HG03280 (cell line): ENCODE results near the gene LDLRAD3.

Source experiments
- ATAC-seq: cut with Tn5 transposase; IDR thresholded peaks from one replicate; pipeline ENCODE4 v1.9.1; 2021; ENCODE audit warnings: mild to moderate bottlenecking, moderate library complexity; ENCODE audit not compliant: unreplicated experiment

LDLRAD3 gene

DNA sequence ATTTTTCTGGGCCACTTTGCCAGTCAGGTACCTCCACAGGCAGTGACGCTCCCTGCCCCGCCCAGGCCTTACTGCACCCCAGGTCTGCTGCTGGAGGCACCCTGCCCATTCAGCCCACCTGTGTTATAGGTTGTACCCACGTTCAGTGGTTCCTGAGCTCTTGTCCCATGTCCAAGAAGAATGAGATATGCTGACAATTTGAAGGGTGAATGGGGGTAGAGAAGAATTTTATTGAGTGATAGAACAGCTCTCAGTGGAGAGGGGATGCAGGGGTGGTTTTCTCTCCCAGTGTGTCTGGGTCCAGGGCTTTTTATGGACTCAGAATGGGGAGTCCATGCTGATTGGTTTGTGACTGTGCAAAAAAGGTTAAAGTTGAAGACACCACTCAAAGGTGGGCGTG lies 149.7 kb downstream of the LDLRAD3 start:
- no peak for ATAC-seq

DNA sequence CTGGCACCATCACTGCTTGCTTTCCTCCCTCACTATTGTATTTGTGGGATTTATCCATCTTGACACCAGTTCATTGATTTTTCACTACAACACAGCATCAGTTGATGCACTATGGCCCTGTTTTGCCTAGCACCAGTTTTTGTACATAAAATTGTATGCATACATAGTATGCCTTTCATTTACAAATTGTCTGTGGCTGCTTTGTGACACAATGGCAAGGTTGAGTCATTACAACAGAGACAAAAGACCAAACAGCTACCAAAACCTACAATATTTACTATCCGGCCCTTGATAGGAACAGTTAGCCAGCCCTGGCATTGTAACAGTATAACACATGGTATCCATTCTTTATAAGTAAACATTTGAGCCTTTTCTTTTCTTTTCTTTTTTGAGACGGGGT lies 150.3 kb downstream of the LDLRAD3 start:
- ATAC-seq = no peak

DNA sequence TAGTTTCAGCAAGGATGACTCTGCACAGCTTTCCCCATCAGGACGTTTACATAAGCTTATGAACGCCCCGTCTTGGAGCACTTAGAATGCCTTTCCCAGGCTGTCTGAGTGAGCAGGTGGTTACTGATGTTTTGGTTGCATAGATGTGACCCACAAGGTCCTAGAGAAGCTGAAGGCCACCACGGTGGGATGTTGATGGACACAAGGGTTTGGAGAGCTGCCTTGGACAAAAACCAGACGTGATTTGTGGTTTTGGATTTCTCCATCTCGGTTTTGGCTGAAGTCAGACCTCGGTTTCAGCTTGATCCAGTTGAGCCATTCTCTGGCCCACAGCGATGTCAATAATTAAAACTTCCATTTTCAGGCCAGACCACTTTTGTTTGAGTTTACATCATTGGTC lies 151.9 kb downstream of the LDLRAD3 start:
- ATAC-seq = no peak

DNA sequence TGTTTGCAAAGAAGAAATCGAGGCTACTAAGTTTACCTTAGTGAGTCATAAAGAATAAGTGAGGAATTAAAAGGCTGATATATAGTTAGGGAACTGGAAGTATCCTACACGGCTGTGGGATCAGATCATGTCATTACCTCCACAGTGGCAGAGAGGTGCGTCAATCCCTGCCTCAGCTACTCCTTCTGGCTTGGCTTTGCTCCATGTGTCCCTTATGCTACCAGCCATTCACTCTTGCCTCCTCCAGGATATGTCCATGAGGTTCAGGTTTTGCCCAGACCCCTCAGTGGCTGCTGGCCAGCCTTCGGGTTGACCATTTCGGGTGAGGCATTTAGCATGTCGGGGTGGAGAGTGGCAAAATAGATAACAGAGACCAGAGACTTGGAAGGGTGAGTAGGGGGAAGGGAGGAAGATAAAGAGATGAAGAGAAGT lies 153.4 kb downstream of the LDLRAD3 start:
- no peak for ATAC-seq

DNA sequence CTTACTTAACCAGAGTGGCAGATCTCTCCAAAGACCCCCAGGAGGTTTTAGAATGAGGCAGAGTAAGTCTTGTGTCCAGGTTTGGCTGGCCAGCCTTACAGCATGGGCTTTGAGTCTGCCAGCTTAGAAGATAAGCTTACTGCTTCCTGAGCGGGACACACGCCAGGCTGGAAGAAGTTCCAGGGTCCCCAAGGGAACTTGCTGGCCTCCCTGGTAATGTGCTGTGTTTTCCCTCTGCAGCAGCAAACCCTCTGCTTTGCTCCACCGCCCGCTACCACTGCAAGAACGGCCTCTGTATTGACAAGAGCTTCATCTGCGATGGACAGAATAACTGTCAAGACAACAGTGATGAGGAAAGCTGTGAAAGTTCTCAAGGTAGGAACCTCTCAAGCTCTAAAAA lies 154.2 kb downstream of the LDLRAD3 start:
- no peak for ATAC-seq

DNA sequence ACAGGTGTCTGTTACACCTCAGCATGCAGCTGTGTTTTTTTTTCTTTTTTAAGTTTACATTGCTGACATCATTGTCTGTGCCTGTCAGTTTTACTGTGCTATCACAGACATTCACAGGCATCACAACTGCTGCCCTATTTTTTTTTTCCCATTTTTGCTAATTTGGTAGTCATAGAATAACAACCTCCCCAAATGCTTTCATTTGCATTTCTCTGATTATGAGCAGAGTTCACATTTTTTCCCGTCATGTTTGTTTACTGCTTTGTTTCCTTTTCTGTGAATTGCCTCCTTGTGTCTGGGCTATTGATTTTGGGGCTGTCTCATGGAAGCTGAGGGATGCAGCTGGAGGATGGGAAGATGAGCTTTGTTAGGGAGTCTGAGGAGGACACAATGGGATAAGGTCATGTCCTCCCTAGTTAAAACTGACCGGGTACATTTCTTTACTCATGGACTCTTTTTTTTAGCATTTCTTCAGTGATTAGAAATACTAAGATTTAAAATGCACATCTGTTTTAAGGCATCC lies 155.1 kb downstream of the LDLRAD3 start:
- no peak for ATAC-seq

DNA sequence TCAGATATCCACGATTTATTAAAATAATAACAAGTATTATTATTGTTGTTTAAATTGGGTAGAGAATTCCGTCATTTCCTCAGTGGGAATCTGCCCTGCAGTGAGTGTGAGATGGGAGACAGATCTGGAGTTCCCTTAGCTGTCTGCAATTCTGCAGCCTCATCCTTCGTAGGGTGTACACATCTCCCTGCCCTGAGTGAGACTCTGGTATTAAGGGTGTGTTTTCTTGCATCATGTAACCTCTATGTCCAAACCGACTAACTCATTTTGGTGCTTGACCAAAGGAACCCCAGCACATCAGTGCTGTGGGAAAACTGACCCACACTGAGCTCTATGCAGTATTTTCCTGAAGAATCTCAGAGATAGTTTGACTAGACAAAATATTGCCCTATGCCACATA lies 157.6 kb downstream of the LDLRAD3 start:
- ATAC-seq = no peak

DNA sequence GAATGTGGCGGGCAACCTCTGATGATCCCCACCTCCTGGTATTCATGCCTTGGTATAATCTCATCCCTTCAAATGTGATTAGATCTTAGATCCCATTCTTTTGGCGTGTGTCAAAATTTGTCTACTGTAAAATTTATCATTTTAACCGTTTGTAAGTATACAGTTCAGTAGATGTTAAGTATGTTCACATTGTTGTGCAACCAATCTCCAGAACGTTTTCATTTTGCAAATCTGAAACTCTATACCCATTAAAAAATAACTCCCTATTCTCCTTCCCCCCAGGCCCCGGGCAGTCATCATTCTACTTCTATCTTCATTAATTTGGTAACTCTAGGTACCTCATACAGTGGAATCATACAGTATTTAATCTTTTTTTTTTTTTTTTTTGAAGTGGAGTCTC lies 159.0 kb downstream of the LDLRAD3 start:
- no peak for ATAC-seq

DNA sequence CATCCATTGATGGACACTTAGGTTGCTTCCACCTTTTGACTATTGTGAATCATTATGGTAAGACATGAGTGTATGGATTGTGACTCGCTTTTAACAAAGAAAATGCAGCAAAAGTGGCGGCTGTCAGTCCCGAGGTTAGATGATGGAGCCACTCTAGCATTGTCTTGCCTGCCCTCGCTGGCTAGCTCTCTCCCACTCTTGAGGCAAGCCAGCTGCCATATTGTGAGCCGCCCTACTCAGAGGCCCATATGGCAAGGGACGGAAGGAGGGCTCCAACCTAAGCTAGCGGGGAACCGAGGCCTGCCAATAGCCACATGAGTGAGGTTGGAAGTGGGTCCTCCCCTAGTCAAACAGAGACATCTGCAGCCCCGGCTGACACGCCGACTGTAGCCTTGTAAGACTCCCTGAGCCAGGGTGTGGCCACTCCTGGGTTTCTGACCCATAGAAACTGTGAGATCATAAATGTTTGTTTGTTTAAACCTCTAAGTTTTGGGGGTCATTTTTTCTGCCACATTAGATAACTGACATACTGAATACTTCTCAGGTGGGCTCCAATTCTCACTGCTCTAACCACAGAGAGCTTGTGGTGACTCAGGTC lies 160.2 kb downstream of the LDLRAD3 start:
- ATAC-seq = no peak

DNA sequence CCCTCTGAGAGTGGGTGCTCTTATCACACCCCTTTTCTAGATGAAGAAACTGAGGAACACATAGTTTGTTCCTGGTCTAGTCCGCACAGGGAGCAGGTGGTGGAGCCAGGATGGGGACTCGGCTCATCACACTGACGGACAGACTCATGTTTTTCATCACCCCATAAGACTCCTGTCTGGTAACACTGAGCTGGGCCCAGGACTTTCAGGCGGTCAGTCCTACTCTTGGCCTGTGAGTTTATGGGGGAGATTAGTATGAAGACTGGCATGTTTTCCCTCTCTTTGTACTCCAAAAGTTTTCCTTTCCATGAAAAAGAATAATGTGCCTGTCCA lies 160.8 kb downstream of the LDLRAD3 start:
- no peak for ATAC-seq

DNA sequence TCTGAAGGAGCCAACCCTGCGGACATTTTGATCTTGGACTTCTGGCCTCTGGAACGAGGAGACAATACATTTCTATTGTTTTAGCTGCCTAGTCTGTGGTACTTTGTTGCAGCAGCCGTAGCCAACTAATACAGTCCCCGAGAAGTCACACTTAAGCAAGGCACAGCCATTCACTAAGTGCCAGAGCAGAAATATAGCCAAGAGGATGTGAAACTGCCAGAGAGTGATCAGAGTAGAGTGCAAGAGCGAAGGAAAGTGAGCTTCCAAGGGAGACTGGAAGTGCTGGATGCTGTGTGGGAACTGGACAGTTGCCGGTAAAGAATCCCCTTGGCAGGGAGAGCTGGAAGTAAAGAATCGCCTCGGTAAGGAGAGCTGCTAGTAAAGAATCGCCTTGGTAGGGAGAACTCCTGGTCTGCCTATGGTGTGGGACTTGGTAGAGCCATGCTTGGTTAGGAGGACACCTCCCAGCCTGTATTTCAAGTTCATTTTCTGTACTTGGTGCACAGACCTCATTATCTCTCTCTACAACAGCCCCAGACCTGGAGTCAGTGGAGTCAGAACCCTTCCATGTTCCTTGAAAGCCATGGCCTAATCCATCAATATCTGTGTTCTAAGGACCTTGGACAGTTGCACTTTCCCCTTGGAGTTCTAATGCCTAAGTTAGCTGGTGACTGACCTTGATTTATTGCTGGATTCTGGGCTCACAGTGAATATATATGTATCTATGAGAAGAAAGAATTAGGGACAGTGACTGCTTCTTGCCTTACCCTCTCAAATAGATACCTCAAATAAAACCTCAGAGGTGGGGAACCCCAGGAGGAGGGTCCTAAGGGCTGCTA lies 162.1 kb downstream of the LDLRAD3 start:
- ATAC-seq = no peak

DNA sequence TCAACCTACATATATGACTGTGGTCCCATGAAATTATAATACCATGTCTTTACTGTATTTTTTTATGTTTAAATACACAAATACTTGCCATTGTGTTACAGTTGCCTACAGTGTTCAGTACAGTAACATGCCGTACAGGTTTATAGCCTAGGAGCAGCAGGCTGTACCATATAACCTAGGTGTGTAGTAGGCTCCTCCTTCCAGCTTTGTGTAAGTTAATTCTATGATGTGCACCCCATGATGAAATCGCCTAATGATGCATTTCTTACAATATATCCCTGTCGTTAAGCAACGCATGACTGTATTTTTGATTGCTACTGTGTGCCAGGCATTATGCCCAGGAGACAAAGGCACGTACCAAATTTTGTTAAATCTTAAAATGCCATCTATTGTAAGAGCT lies 163.7 kb downstream of the LDLRAD3 start:
- no peak for ATAC-seq

DNA sequence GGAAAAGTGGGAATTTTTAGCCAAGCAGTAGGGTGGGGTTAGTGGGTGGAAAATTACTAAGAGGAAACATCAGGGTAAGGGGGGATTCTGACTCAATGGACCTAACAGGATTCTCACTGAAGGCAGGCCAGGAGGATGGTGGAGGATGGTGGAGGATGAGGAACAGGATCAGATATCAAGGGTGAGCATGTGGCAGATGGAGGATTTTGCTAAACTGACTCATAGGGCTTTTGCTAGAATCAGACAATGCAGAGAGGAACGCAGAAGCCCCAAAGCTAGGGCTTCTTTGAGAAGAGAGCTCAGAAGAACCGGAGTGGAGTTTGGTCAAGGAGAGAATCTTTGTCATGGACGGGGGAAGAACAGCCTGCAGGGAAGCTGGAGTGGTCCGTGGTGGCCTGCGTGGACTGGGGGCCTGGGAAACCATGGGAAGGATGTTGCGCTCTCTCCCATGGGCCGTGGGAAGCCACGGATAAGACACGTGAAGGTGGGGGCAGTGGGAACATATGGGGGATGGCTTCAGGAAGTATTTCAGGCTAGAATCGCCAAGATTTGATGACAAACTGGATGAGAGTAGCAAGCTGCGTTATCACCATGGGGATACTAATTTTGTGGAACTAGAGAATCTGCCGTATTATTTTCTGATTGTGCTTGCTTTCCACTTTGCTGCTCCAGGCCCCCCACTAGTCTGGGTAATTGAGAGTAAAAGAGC lies 165.2 kb downstream of the LDLRAD3 start:
- no peak for ATAC-seq

DNA sequence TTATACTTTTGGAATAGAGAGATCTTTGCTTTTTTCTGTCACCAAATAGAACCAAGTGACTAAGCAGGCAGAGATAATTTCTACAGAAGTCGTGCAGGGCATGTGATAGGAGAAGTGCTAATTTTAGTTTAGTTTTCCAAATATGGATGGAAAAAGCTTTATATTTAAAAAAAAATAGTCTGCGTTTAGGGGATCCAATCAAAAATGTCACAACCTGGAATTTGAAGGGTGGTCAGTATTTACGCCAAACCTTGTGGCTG lies 165.7 kb downstream of the LDLRAD3 start:
- no peak for ATAC-seq

DNA sequence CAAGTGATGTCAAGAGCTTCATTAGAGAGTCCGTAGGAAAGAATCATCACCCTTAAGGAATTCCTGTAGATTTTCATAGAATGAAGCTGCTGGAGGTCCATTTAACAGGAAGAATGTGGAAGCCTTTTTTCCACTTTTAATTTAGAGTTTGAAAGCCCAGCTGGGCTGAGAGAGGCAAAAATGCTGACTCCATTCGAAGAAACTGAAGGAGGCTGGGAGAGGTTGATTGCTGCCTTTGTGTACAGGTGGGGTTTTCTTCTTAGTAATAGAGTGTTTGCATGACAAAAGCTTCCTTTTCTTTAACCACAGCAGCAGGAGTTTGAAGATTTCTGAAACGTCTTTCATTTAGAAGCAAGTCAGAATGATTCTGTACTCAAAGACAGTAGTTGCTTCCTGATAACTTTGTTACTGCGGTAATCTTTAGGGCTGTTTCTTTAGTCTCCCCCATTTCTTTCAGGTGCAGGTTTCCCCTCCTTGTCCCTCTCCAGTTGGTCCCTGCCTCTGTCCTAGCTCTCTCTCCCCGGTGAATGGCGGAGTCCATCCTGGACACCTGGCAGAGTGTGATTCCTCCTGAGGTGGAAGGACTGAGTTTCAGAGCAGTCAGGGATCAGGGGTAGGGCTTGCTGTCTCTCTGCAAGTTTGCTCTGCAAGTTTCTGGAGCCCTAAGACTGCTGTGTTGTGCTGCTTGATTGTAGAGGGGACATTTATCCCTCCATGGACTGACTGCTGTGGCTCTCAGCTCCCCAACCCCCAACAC lies 166.2 kb downstream of the LDLRAD3 start:
- no peak for ATAC-seq

DNA sequence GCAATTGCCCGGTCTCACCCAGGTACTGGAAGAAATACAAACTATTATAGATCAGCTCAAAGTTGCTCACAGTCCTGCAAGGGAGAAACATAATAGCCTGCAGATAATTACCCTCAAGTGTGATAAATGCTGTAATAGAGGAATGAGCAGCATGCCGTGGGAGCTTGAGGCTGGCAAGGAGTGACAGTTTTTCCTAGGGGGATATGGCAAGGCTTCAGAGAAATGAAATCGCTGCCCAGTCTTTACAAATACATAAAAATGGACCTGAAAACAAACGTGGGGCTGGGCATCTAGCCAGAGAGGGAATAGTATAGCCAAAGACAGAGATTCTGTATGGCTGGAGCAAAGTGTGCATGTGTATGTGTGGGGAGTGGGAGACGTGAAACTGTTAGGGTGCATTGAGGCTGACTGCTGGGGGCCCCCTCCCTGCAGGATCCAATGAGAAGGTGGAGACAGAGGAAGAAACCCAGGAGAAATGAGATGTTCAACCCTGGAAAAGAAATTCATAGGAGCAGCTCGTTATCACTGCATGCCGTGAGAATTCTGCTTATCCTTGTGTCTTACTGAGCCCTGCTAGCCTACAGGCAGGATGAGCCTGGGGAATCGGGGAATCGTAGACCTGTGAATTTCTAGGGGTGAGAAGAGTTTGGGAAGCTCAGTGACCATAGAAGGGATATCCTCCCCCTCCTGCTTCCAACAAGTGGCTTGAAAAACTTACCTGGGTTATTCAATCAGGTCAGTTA lies 167.0 kb downstream of the LDLRAD3 start:
- no peak for ATAC-seq

DNA sequence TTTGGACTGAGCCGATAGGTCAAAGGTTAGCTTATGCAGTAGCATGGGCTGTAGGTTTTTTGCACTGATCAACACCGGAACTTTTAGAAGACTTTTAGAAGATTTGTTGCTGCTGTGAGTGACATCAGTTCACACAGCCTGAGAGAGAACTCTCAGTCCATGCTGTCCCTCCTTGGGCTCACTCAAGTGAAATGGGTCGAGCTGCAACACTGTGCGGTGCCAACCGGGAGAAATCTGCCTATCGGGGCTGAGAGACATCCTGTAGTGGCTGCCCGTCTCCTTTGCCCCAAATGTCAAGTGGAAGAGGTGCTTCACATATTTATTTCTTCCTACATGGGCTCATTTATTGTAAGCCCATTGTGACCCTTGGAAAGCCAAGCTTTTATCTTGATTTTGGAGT lies 170.2 kb downstream of the LDLRAD3 start:
- no peak for ATAC-seq

DNA sequence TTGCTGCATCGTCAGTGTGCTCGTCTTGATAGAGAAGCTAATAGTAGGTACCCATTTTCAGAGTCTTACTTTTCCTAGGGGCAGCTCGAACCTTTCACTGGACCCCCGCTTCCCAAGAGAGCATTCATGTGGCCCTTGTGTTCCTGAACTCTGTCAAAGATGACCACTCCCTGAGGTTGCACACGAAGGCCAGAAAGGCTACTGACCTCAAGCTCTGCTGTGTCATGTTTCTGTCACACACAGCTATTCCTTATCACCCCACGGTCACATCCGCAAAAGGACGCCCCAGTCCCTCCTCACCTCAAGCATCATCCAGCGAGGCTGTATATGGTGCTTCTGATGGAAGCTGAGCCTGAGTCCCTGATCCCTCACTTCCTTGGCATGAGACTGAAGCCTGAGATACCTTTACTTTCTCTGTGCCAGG lies 171.5 kb downstream of the LDLRAD3 start:
- no peak for ATAC-seq

DNA sequence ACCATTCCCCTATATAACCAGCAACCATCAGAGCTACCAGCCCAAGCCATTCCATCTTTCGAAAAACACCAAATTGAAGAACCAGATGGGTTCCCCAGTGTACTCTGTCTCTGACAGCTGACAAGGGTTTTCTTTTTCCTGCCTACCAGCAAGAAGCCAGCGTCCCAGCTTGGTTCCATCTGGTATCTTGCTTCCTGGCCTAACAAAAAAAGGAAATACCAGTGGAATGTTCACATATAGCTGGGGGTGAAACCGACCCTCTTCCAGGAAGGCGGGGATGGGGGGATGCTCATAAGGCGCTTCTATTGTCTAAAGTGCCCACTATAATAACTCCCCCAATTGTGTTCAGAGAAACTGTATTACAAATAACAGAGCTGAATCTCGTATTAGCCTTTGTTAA lies 172.3 kb downstream of the LDLRAD3 start:
- ATAC-seq = no peak

DNA sequence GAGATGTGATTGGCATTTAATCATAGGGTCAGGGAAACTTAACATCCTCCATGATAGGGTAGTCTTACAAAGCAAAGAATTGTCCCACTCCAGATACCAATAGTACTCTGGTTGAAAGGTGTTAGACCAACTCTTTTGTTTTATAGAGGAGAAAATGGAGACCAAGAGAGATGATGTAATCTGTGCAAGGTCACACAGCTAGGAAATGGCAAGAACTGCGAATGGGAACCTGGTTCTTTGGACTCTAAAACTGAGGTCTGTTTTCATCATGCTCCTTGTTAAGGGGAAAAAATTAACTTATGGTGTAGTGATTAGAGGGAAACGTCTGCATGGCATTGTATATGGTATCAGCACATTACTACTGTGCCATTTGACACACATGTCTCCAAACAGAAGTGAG lies 174.2 kb downstream of the LDLRAD3 start:
- no peak for ATAC-seq

DNA sequence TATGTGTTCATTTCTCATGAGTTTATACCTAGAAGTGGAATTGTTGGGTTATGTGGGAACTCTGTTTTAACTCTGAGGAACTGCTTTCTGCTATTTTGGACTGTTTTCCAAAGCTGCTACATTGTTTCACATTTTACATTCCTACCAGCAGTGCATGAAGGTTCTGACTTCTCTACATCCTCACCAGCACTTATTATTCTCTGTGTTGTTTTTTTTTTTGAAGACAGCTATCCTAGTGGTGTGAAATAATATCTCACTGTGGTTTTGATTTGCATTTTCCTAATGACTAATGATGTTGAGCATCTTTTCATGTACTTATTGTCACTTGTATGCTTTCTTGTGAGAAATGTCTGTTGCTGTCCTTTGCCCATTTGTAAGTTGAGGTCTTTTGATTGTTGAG lies 175.4 kb downstream of the LDLRAD3 start:
- ATAC-seq = no peak
